COLO668 (cell line): ENCODE results near the gene SLC35F1.

Source experiments
- DNase-seq: peaks from one replicate; lab custom pipeline; 2025; ENCODE audit not compliant: unreplicated experiment; lab: John Stamatoyannopoulos, UW

The SLC35F1 gene

DNA sequence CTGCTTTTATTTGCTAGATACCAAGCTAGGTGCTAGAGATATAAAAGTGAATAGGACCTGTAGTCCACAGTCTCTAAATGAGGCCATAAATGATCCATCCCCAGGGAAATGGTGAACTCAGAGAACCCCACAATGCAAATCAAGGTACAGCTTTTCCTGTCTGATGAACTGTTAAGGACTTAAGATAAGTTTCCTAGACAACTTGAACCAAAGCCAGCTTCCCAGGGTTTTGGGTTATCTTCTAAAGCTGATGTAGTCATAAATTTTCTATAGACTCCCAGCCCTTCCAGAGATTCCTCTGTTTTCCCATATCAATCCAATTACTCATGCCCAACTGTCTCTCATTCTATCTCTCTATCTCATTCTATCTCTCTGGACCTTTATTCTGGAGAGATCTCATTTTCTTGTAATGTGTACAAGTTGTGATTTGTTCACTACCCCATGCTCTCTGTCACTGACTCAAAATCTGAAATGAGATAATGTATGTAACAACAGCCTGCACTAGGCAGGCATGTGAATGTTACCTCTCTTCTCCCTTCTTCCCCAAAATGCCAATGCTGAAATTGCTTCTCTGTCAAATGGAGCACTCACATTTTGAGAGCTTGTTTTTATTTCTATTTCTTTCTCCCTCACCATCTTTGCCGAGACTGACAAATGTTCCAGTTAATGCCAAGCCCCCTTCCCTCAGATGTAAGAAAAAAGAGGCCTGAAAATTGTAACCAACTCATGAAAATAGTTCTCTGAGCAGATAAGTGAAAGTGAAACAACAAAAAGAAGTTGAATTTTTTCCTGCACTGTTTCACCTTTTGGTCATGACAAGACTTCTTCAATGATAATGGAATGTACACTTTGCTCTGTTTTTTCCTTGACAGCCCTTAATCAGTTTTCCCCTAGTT, 279.9 kb downstream of the SLC35F1 start:
- no peak for DNase-seq

DNA sequence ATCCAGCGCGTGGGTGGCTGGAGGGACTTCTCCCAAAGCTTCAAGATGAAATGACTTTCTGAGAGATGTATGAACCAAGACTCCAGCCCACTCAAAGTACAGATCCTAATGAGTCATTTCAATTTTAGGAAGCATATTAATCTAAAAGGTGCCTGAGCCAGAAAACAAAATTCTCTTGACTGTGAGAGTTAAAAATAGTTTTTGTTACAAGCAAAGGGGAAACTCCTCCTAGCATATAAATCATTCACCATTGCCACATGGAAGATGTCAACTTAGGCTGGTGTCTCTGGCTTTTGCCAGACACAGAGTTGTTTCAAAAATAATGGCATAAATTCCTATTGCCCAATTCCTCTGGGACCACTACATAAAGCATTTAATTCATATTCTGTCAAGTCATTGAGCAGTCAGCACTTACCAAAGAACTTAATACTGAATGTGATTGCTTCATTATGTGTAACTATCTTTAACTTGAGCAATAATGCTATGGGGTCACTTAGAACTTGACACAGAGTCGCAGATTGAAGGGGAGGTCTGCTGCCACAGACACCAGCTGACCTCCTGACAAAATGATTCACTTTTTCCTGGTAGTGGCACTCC, 280.6 kb downstream of the SLC35F1 start:
- no peak for DNase-seq

DNA sequence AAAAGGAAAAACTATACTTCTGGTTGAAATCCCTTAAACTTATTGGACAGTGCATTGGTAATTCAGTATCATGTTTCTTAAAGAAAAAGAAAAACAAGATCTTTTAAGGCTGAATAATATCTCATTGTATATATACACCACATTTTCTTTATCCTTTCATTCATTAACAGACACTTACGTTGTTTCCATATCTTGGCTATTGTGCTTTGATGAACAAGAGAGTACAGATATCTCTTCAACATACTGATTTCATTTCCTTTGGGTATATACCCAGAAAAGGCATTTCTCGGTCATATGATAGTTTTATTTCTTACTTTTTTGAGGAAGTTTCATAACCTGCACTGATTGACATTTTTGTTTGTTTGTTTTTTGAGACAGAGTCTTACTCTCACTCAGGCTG, 281.5 kb downstream of the SLC35F1 start:
- DNase-seq = no peak

DNA sequence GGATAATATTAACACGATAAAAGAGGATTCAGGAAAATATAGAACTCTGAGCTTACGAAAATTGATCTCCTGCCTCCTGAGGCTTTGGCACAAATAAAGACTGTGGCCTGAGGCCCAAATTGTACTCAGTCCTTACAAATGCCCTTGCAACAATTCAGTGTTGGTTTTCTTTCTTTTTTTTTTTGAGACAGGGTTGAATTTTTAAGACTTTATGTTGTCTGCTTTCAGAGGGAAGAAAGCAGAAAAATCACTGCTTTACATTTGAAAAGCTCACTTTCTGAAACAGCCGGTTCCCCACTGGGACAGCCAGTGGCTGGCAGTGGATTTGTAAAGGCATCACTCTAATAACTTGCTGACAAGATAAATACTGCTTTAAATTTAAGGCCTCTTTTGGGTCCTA, 290.5 kb downstream of the SLC35F1 start:
- DNase-seq = no peak

DNA sequence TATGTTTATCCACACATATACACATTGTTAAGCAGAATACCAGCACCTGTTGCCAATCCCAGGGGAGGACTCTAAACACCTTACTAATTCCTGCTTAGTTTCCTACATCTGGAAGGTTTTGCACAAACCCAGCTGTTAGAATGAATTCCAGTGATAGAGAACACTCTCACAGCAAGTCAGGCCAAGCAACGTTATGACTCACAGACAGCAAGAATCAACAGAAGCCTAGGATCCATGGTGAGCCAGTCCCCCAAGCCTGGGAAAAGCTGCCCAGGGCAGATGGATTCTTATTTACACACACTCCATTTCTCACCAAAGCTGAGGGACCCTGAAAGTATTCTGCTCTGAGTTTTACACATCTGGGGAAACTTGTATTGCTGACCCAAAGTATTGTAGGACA, 291.7 kb downstream of the SLC35F1 start:
- peak; percentile 12 for DNase-seq

DNA sequence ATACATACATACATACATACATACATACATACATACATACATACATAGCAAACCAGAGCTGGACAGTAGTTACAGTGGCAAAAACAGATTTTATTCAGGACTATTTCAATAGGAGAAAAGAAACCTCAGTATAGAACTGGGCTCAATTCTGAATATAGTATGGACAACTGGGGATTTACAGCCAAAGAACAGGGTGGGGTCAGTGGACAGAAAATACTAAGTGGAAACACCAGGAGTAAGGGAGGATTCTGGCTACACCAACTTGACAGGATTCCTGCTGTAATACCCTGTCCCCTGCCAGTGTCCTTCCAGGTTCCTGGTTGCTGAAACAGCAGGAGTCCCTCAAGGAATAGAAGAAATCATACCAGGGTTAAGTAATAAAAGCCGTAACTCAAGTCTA, 293.1 kb downstream of the SLC35F1 start:
- DNase-seq = no peak

DNA sequence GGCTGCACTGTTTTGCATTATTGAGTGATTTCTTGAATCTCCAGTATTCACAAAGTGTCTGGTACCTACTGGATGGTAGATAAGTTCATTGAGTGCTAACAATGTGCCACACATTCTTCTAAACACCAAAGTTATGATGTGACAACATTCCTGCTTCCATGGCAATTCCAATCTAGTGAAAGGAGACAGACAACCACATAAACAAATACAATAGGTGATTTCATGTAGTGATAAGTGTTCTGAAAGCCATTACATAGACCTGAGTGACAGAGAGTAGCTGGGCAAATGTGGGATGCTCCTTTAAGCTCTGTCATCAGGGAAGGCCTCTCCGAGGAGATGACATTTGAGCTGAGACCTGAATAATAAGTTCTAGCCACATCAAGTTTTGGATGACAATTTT, 295.5 kb downstream of the SLC35F1 start:
- no peak for DNase-seq

DNA sequence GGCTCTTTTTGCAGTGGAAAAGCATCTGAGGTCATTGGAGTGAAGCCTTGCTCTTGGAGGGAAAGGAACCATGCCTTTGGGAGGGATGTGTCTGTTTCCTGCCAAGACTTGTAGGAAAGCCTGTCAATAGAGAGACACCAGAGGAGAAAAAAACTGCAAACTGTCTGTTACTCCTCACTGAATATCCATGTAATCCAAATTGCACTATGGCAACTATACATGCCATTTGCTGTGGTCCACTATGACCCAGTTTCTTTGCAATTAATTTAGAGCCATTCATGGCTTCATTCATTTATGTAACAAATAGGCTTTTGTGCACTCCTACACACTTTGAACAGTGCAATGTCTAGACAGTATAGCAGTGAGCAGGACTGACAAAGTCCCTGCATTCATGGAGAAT, 296.5 kb downstream of the SLC35F1 start:
- no peak for DNase-seq

DNA sequence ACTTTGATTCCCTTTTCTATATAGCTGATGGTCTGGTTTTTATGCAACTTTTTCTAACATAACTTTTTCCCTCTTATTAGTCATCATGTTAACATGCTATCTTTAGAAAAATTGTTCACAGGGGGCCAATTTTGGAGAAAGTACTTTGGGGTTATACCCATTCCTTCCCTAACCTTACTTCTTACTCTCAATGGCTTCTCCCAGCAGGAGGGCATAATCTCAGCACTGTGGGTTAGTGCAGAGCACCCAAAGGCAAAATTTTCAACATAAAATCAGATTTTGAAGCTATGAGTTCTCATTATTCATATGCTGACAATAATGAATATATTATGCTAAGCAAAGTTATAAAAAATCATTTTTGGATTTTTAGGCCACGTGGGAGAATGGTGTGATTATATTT, 299.2 kb downstream of the SLC35F1 start:
- DNase-seq = no peak

DNA sequence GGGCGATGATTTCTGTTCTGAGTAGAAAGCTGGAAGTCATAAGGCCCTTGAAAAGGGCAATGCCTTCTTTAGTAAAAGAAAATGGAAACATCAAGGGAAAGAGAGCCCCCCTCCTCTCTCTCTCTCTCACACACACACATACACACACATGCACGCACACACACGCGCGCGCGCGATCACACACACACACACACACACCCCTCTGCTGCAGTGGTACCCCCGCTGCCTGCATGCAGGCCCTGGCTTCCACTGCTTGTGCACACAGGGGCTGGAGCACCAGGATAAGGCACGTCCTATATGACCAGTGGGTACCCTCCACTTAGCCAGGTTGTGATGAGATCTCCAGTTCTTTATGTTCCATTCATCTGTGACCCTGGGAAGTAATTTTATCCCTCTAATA, 300.9 kb downstream of the SLC35F1 start:
- peak; percentile 40 for DNase-seq

DNA sequence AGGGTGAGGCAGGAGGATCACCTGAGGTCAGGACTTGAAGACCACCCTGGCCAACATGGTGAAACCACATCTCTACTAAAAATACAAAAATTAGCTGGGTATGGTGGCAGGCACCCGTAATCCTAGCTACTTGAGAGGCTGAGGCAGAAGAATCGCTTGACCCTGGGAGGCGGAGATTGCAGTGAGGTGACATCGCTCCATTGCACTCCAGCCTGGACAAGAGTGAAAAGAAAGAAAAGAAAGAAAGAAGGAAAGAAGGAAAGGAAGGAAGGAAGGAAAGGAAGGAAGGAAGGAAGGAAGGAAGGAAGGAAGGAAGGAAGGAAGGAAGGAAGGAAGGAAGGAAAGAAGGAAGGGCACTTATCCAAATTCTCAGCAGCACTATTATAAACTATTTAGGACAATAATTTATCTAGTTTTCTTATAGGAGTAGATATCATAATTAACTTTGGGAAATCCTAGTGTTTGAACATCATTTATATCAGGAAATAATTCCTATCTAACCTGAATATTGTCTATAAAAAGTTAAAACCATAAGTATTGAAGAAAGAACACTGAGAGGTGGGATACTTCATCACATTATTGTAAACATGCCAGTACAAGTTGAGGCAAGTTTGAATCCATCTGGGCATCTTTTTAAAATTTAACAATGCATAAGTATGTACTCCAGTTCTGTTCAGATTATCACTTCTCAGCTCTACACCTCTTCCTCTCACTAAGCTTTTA, 305.5 kb downstream of the SLC35F1 start:
- DNase-seq = no peak

DNA sequence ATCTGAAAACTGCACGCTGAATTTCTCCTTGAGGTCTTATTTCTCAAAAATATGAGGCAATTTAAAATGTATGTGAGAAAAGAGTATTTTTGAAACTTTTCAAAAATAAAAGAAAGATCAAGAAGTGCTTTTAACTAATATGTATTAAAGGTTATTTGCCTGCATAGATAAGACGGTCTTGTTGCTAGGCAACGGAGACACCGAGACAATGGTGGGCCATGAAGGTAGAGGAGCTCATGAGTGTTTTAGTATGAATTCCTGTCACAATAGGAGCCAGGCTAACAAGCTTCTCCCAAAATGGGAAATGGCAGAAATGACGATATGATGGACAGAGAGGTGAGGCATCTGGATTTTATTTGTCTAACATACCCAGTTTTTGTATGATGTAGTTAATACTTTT, 308.2 kb downstream of the SLC35F1 start:
- no peak for DNase-seq

DNA sequence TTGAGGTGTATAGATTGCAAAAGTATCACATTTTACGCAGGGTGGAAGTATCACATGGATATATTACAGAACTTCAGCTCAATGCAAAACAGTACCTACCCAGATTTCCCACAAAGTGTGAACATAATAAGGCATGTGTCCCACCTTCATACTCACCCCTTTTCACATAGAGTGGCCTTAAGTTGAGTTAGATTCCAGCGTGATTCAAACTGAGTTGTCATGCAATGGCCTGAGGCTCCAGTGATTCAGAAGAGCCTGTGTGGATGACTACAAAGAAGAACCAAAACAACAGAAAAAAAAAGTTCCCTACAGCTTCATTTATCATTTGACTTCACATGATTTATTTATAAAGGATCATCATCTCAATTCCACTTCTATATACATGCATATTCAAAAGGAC, 309.7 kb downstream of the SLC35F1 start:
- no peak for DNase-seq

DNA sequence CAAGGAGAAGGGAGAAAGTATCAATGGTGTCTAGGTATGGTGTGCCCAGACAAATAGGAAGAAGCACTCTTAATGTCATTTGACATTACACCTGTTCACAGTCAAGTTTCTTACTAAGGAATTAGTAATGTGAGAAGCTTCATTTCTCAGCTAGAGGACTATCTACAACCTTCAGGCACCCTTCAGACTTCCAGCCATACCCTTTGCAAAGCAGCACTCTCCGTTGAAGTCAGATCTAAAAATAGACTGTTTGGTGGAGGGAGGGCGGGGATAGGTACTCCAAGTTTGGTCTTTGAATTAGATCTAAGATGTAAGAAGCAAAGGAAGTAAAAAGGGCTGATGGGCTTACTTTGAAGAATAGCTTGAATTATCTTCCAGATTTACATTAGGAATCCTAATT, 311.1 kb downstream of the SLC35F1 start:
- no peak for DNase-seq

DNA sequence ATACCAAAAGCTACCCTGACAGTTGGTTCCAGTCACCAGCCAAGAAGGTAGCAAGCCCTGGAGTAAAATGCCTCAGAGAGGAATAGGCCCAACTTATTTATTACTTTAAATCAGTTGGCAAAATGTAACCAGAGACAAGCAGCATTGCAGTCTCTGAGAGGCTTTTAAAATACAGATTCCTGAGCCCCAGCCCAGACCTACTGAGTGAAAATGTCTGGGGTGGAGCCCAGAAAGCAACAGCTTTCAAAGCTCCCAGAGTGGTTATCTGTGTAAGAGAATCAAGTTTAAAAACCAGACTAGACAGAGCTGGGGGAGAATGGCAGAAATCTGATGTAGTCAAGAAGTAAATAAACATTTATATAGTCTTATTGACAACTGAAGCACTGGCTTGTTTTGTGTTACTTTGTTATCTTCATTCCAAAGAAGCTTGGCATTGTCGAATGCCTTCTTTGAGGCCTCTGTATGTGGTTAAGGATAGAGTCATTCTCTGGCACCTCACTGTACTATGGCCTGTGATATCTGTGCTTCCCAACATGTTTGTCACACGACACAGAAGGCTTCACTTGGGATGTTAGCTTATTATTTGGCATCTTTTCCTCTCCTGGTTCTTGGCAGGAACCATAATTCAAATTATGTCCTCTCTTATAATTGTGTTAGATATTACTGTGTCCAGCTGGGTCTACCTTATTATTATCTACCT, 313.5 kb downstream of the SLC35F1 start:
- no peak for DNase-seq

DNA sequence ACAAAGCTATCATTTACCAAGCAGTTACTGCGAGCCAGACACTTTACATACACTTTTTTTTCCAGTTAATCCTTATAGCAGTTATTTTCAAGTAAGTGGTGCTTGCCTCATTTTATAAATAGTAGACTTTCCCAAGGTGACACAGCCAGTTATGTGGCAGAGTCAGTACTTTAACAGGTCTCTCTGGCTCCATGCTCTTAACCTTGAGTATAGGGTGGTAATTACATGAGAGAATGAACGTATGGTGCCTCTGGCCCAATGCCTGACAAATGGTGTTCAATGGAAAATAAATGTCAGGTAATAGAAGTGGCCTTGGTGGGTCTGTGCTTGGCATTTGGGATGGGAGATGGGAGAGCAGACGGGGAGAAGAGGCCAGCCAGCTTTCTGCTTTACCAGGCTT, 316.3 kb downstream of the SLC35F1 start:
- DNase-seq = no peak

DNA sequence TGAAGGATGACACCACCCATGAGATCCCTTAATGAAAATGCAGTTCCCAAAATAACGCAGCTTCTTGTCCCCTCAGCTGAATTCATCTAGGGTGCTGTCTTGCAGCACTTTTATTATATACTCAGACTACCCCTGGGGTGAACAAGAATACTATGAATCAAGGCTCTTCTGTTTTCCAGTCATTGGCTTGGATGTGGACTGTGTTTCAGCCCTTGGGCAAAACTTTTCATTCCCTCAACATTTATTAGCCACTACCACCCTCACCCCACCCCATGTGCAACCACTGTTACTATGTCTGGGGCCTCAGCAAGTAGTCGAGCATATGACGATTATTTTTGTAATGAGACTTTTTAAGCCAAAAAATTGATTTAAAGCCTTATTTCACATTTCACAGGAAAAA, 321.8 kb downstream of the SLC35F1 start:
- DNase-seq = no peak

DNA sequence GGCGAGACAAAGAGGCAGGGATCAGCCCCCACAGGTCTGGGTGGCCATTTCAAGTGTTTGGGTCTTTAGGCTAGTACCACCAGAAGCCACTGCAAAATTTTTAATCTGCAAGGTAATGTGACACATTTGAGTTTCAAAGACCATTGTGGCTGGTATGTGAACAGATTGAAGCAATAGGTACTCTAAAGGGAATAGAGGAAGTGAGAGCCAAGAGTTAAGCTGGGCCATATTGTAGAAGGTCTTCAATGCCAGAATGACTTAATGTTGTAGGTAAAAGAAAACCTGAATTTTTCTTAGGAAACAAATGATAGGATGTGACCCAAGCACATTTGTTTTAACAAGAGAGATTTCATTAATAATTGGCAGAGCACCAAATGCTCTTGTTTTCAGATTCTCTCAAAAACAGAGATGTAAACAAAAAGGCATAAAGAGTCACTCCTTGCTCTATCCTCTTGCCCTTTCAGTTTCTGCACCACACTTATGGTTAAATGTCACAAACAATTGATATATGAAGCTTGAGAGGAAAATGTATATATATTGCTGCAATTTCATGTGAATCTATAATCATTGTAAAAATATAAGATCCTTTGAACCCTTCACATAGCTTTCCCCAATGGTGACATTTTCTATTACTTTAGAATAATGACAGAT, 333.9 kb downstream of the SLC35F1 start:
- DNase-seq = no peak

DNA sequence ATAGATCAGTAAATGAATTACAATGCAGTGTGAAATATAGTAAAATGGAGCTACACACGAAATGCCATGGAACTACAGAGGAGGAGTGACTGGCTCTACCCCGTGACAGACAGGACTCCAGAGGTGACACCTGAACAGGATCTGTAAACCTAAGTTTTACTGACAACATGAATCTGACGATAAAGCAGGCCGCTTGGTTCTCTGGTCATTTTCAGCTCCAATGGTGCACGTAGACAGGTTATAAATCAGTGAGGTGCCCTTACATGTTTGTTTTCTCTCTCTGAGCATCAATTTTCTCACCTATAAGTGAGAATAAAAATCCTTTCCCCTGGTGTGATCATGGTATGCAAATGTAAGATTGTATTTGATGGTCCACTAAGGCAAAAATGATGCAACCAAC, 339.3 kb downstream of the SLC35F1 start:
- no peak for DNase-seq

DNA sequence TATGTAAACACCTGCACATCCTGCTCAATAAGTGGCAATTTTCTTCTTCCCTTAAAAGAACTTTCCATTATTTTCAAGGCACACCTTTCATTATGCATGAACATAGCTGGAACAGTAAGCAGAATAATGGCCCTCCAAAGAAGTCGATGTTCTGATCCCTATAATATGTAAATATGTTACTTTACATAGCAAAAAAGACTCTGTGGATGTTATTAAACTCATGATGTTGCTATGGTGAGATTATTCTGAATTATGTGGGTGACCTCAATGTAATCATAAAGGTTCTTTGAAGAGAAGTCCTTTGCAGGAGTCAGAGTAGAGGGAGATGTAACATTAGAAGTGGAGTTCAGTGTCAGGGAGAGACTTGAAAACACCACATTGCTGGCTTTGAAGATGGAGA, 341.1 kb downstream of the SLC35F1 start:
- DNase-seq = no peak

DNA sequence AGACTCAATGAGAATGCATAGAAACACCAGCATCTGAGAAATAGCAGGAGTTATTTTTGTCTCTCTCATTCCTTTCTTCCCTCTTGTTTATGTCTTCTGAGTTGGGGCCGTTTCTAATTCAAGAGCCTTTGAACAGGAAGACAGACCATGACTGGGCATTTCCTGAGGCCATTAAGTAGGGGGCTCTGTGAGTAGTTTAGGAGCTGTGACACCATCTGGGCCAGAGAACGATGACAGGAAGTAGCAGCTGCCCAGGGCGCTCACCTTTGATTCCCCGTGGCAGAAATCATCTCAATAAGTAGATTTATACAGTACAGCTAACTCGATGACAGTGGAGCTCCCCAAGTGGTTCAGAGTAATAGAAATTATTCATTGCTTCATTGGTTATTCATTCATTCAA, 342.6 kb downstream of the SLC35F1 start:
- no peak for DNase-seq
